Heart right ventricle (tissue), 16 donors: Measurements from ENCODE around the gene RALGPS1. TPM values are rescaled to one million over a fixed set of nuclear protein-coding genes. Genes with fewer than 3 reads are reported as not detected.

Source experiments
- ATAC-seq, 8 donors: fragments of 200-7000 bp; cut with Tn5 transposase; one replicate each; pipeline ENCODE4 v1.9.1; 2020; ENCODE audit warnings: mild to moderate bottlenecking in 8 of 8, moderate library complexity in 8 of 8, moderate number of reproducible peaks in 1 of 8
- DNase-seq, 2 donors: peaks; one replicate each; pipeline ENCODE4 v3.0.0-alpha.2; 2020
- H3K27ac ChIP-seq, 10 donors: fragments of 200-600 bp; sonication (generic) in 2 of 10; one replicate each; pipeline versions ENCODE4 v1.5.0 to v1.8.0; 2020 to 2022; ENCODE audit warnings: mild to moderate bottlenecking in 3 of 10
- H3K27me3 ChIP-seq, 7 donors: fragments of 200-600 bp; one replicate each; pipeline ENCODE4 v1.8.0; 2021 to 2022; ENCODE audit warnings: mild to moderate bottlenecking in 2 of 7
- H3K36me3 ChIP-seq, 9 donors: fragments of 200-600 bp; sonication (generic) in 1 of 9; one replicate each; pipeline versions ENCODE4 v1.5.0 to v1.8.0; 2020 to 2022; ENCODE audit warnings: mild to moderate bottlenecking in 2 of 9
- H3K4me1 ChIP-seq, 9 donors: fragments of 200-600 bp; sonication (generic) in 1 of 9; one replicate each; pipeline versions ENCODE4 v1.5.0 to v1.8.0; 2020 to 2022; ENCODE audit warnings: mild to moderate bottlenecking in 4 of 9
- H3K4me3 ChIP-seq, 10 donors: fragments of 200-600 bp; sonication (generic) in 2 of 10; one replicate each; pipeline versions ENCODE4 v1.5.0 to v1.8.0; 2020 to 2022; ENCODE audit warnings: mild to moderate bottlenecking in 7 of 10, moderate library complexity in 2 of 10
- H3K9me3 ChIP-seq, 11 donors: fragments of 200-600 bp in 10 of 11; sonication (generic) in 2 of 11; one replicate each; pipeline versions ENCODE4 v1.5.0 to v1.8.0; 2013 to 2022; ENCODE audit warnings: mild to moderate bottlenecking in 2 of 11, control low read depth in 1 of 11, moderate library complexity in 1 of 11
- CTCF ChIP-seq, 9 donors: fragments of 200-600 bp; sonication (generic) in 2 of 9; IDR thresholded peaks; one replicate each; pipeline versions ENCODE4 v1.5.0 to v1.8.0; 2021 to 2022; ENCODE audit warnings: antibody characterized with exemption in 9 of 9, mild to moderate bottlenecking in 5 of 9, moderate library complexity in 1 of 9
- WGBS, 2 donors: extraction: QIAGEN DNeasy Blood & Tissue Kit; methylation state at CpG; one replicate each; pipeline ENCODE4 v1.1.7; 2013; ENCODE audit warnings: inconsistent platforms in 1 of 2; 5-methylcytosine and 5-hydroxymethylcytosine counted together
- intact Hi-C, 10 donors: fragments of 100-400 bp; cut with DNase I; formaldehyde crosslinking; loops; one replicate each; pipeline versions ENCODE4 v1.11.1 to v1.14.2; 2022
- polyA plus RNA-seq, 2 donors: library from polyadenylated mRNA; stranded (reverse); fragments of 200-250 nt; gene quantifications; one replicate each; pipeline ENCODE4 v1.2.3, GENCODE V29; 2013
- total RNA-seq, 10 donors: library from RNA; stranded (reverse); fragmentation: NEBNext Ultra II Directional in 3 of 10; extraction: Animal tissue kit (Norgen Biotek cat#: 25700) in 3 of 10; gene quantifications; one replicate each; pipeline versions ENCODE4 v1.2.1 to v1.2.4, GENCODE V29; 2021 to 2023
- donor health status: Arrhythmogenic right ventricular cardiomyopathy.
- donor health status: ischemic (EF 13 %, LVEDD 7.1; RV severe dilation, severe dysfunction).
- donor health status: healthy with polysubstance abuse.
- donor health status: DM: no; HTN: yes; CAD: no.
- donor health status: DM: no; HTN: no; CAD: no.
- donor health status: ischemic (EF 25% LVEDD 6.9; RV normal size, moderate dysfunction).
- donor health status: ischemic (EF 25% LVEDD 5.7; RV mildly dilated, moderate dysfunction).
- donor health status: healthy.
- donor health status: DM: yes; HTN: yes; CAD: no.
- donor health status: Ischemic cardiomyopathy.
- donor health status: ischemic (EF 35%, LVEDD 5.7; RV mildly dilated, moderate dysfunction).
- donor health status: nonischemic (EF 11% LVEDD 7.7; RV severe dilation, severe dysfunction).
- donor health status: DM: yes; HTN: yes; CAD: no.
- donor health status: PGD.
- donor health status: ischemic (EF 29% LVEDD 5.4; RV normal size, mild dysfunction).
- donor health status: nonischemic (EF 23%, LVEDD 6.1; RV moderate dilation, normal function).

The RALGPS1 gene
- total and polyA plus RNA-seq, 12 donors = 4.2 to 25.0 (median 16.8) TPM

- Histone ChIP-seq H3K27ac (peak overlapping the region in 5 of 10 donors; percentile 4 to 39 (median 12)), H3K27me3 (no peaks in the 10 kb centered on the region), H3K36me3 (peaks cover 0 to 26% (median 0%) of the 10 kb centered on the region in 9 donors), H3K4me3 (no peak overlapping the region), H3K9me3 (no peaks in the 10 kb centered on the region), H3K4me1 (peaks cover 15 to 99% (median 71%) of the 10 kb centered on the region in 9 donors)
- DNase-seq (no peak), ATAC-seq (peak in 2 of 8 donors; percentile 42 to 60)
- intact Hi-C loops = loop anchor here in 1 of 10 donors (5.0 kb wide), 1 partner anchor 132 kb away; no protein-coding TSS in a partner anchor
- no peak for TF ChIP-seq CTCF (IDR thresholded peaks at IDR 0.05)
- WGBS, 2 donors = 58 to 74% methylated on average over 5 of the region's 5 CpGs
Observed at GRCh38 chr9:127114606-127115005, 200.0 kb downstream of the RALGPS1 start.

- Histone ChIP-seq H3K36me3 (peaks cover 0 to 31% (median 0%) of the 10 kb centered on the region in 9 donors), H3K4me3 (no peak overlapping the region), H3K9me3 (no peaks in the 10 kb centered on the region), H3K27ac (peak overlapping the region in 5 of 10 donors; percentile 11 to 65 (median 39)), H3K4me1 (peaks cover 20 to 99% (median 77%) of the 10 kb centered on the region in 9 donors), H3K27me3 (peaks cover 0 to under 1% (median 0%) of the 10 kb centered on the region in 7 donors)
- 83 to 88% methylated on average over 6 of the region's 6 CpGs for WGBS, 2 donors
- ATAC-seq (peak in 1 of 8 donors; percentile 1), DNase-seq (no peak)
- no peak for TF ChIP-seq CTCF (IDR thresholded peaks at IDR 0.05)
- intact Hi-C loops = no loop called here
Observed at GRCh38 chr9:127116088-127116726, 201.6 kb downstream of the RALGPS1 start.

- ATAC-seq (no peak), DNase-seq (no peak)
- Histone ChIP-seq H3K4me3 (no peak overlapping the region), H3K36me3 (peaks cover 0 to 31% (median 0%) of the 10 kb centered on the region in 9 donors), H3K9me3 (no peaks in the 10 kb centered on the region), H3K4me1 (peaks cover 14 to 99% (median 73%) of the 10 kb centered on the region in 9 donors), H3K27me3 (peaks cover 0 to 8% (median 0%) of the 10 kb centered on the region in 7 donors), H3K27ac (peak overlapping the region in 6 of 10 donors; percentile 19 to 65 (median 38))
- intact Hi-C loops = no loop called here
- WGBS, 2 donors = 46 to 63% methylated on average over 2 of the region's 2 CpGs
- TF ChIP-seq CTCF (IDR thresholded peaks at IDR 0.05) = no peak
Observed at GRCh38 chr9:127116957-127117356, 202.4 kb downstream of the RALGPS1 start.

GRCh38 chr9:127117801-127118200 lies 203.2 kb downstream of the RALGPS1 start:
- peaks cover 0 to 28% (median 0%) of the 10 kb centered on the region in 9 donors for H3K36me3 ChIP-seq
- H3K27ac ChIP-seq = peak overlapping the region in 4 of 10 donors; percentile 19 to 65 (median 38)
- H3K9me3 ChIP-seq = no peaks in the 10 kb centered on the region
- intact Hi-C loops = no loop called here
- H3K27me3 ChIP-seq = peaks cover 0 to 16% (median 0%) of the 10 kb centered on the region in 7 donors
- peaks cover 7 to 96% (median 67%) of the 10 kb centered on the region in 9 donors for H3K4me1 ChIP-seq
- TF ChIP-seq CTCF (IDR thresholded peaks at IDR 0.05) = no peak
- DNase-seq (no peak), ATAC-seq (no peak)
- WGBS, 2 donors = 91% methylated on average over 4 of the region's 4 CpGs
- no peak overlapping the region for H3K4me3 ChIP-seq
